RPMI8226 (cell line): ENCODE measurements around the gene CSNK1D.
"Not testable (repeated sequence)": the region's sequence is repeated elsewhere in the genome, so short reads cannot be mapped to it uniquely, and the experiment has no call there.

Source experiments
- DNase-seq: peaks from one replicate; pipeline ENCODE4 v3.0.0-alpha.2; 2015

The CSNK1D gene

GRCh38 chr17:82212331-82213250, 60.9 kb downstream of the CSNK1D start, which contains the start of gene CCDC57:
TSS of gene CCDC57 (minus strand) at chr17:82212842. CDS start at chr17:82201944, 10,898 bp downstream.
- peak; percentile 89 for DNase-seq

- not testable (repeated sequence) for DNase-seq
Observed at GRCh38 chr17:82210655-82211054, 62.8 kb downstream of the CSNK1D start.

- peak; percentile 89 for DNase-seq
Observed at GRCh38 chr17:82205720-82206508, 67.6 kb downstream of the CSNK1D start.

- peak; percentile 50 for DNase-seq
Observed at GRCh38 chr17:82204831-82205719, 68.4 kb downstream of the CSNK1D start.

GRCh38 chr17:82203920-82204319, 69.6 kb downstream of the CSNK1D start:
- no peak for DNase-seq

- DNase-seq: no peak
Observed at GRCh38 chr17:82202981-82203380, 70.5 kb downstream of the CSNK1D start.

- no peak for DNase-seq
Observed at GRCh38 chr17:82201498-82201910, 72.0 kb downstream of the CSNK1D start.

- DNase-seq: no peak
Observed at GRCh38 chr17:82200743-82201497, 72.6 kb downstream of the CSNK1D start.

GRCh38 chr17:82200135-82200534, 73.4 kb downstream of the CSNK1D start:
- DNase-seq: no peak

- DNase-seq: no peak
Observed at GRCh38 chr17:82199496-82199895, 74.0 kb downstream of the CSNK1D start.

- no peak for DNase-seq
Observed at GRCh38 chr17:82198092-82198491, 75.4 kb downstream of the CSNK1D start.

- DNase-seq: no peak
Observed at GRCh38 chr17:82195675-82196672, 77.5 kb downstream of the CSNK1D start.

GRCh38 chr17:82194765-82195164, 78.7 kb downstream of the CSNK1D start:
- DNase-seq: no peak

GRCh38 chr17:82193520-82194220, 79.8 kb downstream of the CSNK1D start:
- no peak for DNase-seq

- not testable (repeated sequence) for DNase-seq
Observed at GRCh38 chr17:82193050-82193449, 80.5 kb downstream of the CSNK1D start.
